ENCODE results near the gene SGPL1.

GRCh38 chr10:70812814-70813213 is 2.9 kb upstream of the SGPL1 start:
- TF ChIP-seq CTCF (IDR thresholded peaks at IDR 0.05; ENCODE audit: insufficient read depth, low read length) (no peak), POLR2AphosphoS5 (IDR thresholded peaks at IDR 0.05; ENCODE audit: low read depth) (no peak), REST (IDR thresholded peaks at IDR 0.05; ENCODE audit: insufficient replicate concordance, low read depth) (no peak)
